ENCODE data around the gene M1AP. TPM values are rescaled to one million over a fixed set of nuclear protein-coding genes. Genes with fewer than 3 reads are reported as not detected.

The M1AP gene
- polyA plus RNA-seq, 3 donors = 1.00 to 4.6 (median 1.8) TPM

DNA sequence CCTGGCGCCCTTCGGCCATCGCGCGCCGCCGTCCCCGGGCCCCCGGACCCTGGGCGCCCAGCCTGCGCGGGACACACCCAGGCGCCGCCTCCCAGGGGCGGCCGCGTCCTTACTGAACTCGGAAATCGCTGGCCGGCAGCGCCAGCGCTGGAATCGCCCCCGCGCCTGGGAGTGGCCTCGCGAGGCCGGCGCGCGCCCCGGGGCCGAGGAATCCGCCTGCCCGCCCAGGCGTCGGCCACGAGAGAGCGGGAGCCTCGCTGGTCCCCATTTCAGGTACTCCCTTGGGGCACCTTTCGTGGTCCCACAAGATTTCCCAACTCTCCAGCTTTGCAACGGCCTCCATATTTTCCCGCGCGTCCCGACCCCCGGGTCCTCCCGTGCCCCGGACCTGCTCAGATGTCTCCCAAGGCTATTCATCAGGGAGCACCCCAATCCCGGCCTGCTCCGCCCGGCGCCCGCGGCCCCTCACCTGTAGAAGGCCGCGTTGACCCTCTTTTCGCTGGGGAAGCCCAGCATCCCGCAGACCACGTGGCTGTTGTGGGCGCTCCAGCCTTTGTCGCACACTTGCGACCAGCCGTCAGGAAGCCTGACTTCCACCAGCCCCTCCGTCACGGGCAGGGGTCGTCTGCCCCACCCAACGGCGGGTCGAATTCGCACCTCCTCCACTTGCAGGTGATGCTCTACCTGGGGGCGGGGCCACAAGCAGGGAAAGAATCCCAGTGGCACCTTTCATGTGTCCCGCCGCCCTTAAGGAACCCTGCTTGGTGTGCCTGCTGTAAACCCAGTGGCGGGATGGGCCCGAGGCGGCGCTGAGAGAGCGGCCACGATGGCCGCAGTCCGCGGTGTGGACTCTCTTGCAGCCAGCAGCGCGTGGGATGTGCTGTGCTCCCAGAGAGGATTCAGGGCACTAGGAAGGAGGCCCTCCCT is 99.0 kb downstream of the M1AP start:
- H3K27ac ChIP-seq (ENCODE audit: low read depth in 1 of 2, low read length in 2 of 2) = peak overlapping the region; percentile 13 to 18
- peak in 1 of 3 donors; percentile 22 for DNase-seq
- peak overlapping the region; percentile 68 to 86 (median 71) for H3K4me3 ChIP-seq (replicated peaks in 1 of 3; ENCODE audit: low read depth in 2 of 3, low read length in 3 of 3)
- Mint-ChIP-seq H3K36me3 (peaks cover 17 to 22% of the 10 kb centered on the region in 2 donors), H3K4me1 (peaks cover 37% of the 10 kb centered on the region), H3K27me3 (ENCODE audit: low read depth in 3 of 3) (peaks cover 5 to 7% (median 6%) of the 10 kb centered on the region in 3 donors), H3K9me3 (no peaks in the 10 kb centered on the region), H3K4me3 (peak overlapping the region; percentile 82 to 86), H3K27ac (peak overlapping the region in 1 of 7 donors; percentile 24)
- H3K27me3 ChIP-seq (ENCODE audit: control insufficient read depth in 2 of 2, insufficient read depth in 2 of 2, low read length in 2 of 2) = no peaks in the 10 kb centered on the region
- peak overlapping the region; percentile 96 for H2AFZ ChIP-seq (ENCODE audit: insufficient read depth, low read depth, low read length, poor library complexity, severe bottlenecking)
- intact Hi-C loops (cut with micrococcal nuclease) = loop anchor here in 1 of 2 donors (10.0 kb wide), 1 partner anchor 154 kb away; no protein-coding TSS in a partner anchor
- peaks cover 33% of the 10 kb centered on the region for H3K79me2 ChIP-seq (ENCODE audit: insufficient read depth, low read length)
- WGBS (ENCODE audit: insufficient coverage) = under 1% methylated on average over 85 of the region's 85 CpGs
- H3K4me2 ChIP-seq (replicated peaks; ENCODE audit: extremely low read depth, low read length, poor library complexity, severe bottlenecking) = peak overlapping the region; percentile 100
- H3K36me3 ChIP-seq (replicated peaks in 1 of 2; ENCODE audit: control insufficient read depth in 1 of 2, insufficient read depth in 2 of 2, low read length in 2 of 2) = no peaks in the 10 kb centered on the region
- no peaks in the 10 kb centered on the region for H3K9me3 ChIP-seq (replicated peaks in 1 of 2; ENCODE audit: control insufficient read depth in 1 of 2, insufficient read depth in 1 of 2, low read length in 2 of 2)
- peaks cover 24 to 35% of the 10 kb centered on the region in 2 donors for H3K4me1 ChIP-seq (ENCODE audit: control insufficient read depth in 1 of 2, insufficient read depth in 2 of 2, low read length in 2 of 2)
- H3K9ac ChIP-seq (ENCODE audit: insufficient read depth, low read length, poor library complexity, severe bottlenecking) = peak overlapping the region; percentile 62
- no peaks in the 10 kb centered on the region for H4K20me1 ChIP-seq (ENCODE audit: insufficient read depth, low read length)
- TF ChIP-seq, protein P1, sequence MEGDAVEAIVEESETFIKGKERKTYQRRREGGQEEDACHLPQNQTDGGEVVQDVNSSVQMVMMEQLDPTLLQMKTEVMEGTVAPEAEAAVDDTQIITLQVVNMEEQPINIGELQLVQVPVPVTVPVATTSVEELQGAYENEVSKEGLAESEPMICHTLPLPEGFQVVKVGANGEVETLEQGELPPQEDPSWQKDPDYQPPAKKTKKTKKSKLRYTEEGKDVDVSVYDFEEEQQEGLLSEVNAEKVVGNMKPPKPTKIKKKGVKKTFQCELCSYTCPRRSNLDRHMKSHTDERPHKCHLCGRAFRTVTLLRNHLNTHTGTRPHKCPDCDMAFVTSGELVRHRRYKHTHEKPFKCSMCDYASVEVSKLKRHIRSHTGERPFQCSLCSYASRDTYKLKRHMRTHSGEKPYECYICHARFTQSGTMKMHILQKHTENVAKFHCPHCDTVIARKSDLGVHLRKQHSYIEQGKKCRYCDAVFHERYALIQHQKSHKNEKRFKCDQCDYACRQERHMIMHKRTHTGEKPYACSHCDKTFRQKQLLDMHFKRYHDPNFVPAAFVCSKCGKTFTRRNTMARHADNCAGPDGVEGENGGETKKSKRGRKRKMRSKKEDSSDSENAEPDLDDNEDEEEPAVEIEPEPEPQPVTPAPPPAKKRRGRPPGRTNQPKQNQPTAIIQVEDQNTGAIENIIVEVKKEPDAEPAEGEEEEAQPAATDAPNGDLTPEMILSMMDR (IDR thresholded peaks at IDR 0.05) = no peak

DNA sequence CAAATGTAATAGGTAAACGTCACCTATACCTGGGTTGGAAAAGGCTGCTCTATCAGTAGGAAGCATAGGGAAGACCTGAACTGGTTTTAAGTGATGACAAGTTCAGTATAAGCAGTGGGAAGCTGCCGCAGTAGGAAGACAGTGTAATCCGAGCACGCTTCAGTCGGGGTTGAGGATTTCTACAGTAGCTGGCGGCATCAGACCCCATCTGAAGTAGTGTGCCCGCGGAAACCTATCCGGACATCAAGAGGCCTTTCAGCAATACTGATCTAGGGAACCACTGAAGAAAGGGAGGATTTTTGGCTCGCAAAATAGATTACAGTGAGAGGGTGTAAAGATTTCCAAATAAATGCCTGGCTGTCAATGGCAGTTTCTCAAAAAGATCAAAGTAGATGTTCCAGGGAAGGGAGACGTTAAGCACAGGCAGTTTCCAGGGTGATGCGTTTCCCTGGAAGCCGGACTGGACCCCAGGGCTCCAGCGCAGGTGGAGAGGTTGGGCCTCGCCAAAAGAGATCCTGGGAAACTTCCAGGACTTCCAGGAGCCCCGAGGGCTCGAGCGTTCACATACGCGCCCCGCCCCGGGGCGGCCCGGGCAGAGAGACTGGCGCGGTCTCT is 99.7 kb downstream of the M1AP start:
- Histone ChIP-seq H3K4me2 (replicated peaks; ENCODE audit: extremely low read depth, low read length, poor library complexity, severe bottlenecking) (peak overlapping the region; percentile 100), H3K4me1 (ENCODE audit: control insufficient read depth in 1 of 2, insufficient read depth in 2 of 2, low read length in 2 of 2) (peaks cover 19 to 28% of the 10 kb centered on the region in 2 donors), H3K9me3 (replicated peaks in 1 of 2; ENCODE audit: control insufficient read depth in 1 of 2, insufficient read depth in 1 of 2, low read length in 2 of 2) (no peaks in the 10 kb centered on the region), H2AFZ (ENCODE audit: insufficient read depth, low read depth, low read length, poor library complexity, severe bottlenecking) (peak overlapping the region; percentile 96), H3K27ac (ENCODE audit: low read depth in 1 of 2, low read length in 2 of 2) (no peak overlapping the region), H3K27me3 (ENCODE audit: control insufficient read depth in 2 of 2, insufficient read depth in 2 of 2, low read length in 2 of 2) (no peaks in the 10 kb centered on the region), H3K36me3 (replicated peaks in 1 of 2; ENCODE audit: control insufficient read depth in 1 of 2, insufficient read depth in 2 of 2, low read length in 2 of 2) (no peaks in the 10 kb centered on the region), H4K20me1 (ENCODE audit: insufficient read depth, low read length) (no peaks in the 10 kb centered on the region), H3K9ac (ENCODE audit: insufficient read depth, low read length, poor library complexity, severe bottlenecking) (peak overlapping the region; percentile 62), H3K4me3 (replicated peaks in 1 of 3; ENCODE audit: low read depth in 2 of 3, low read length in 3 of 3) (peak overlapping the region; percentile 10 to 86 (median 68)), H3K79me2 (ENCODE audit: insufficient read depth, low read length) (peaks cover 25% of the 10 kb centered on the region)
- peak overlapping the region; percentile 75 to 85 for H3K4me3 Mint-ChIP-seq
- H3K36me3 Mint-ChIP-seq = peaks cover 17 to 22% of the 10 kb centered on the region in 2 donors
- H3K27me3 Mint-ChIP-seq (ENCODE audit: low read depth in 3 of 3) = peaks cover 5 to 7% (median 6%) of the 10 kb centered on the region in 3 donors
- peak overlapping the region in 1 of 7 donors; percentile 34 for H3K27ac Mint-ChIP-seq
- H3K4me1 Mint-ChIP-seq = peaks cover 32% of the 10 kb centered on the region
- H3K9me3 Mint-ChIP-seq = no peaks in the 10 kb centered on the region
- TF ChIP-seq, protein P1 (IDR thresholded peaks at IDR 0.05) = no peak
- intact Hi-C loops (cut with micrococcal nuclease) = loop anchor here in 1 of 2 donors (10.0 kb wide), 1 partner anchor 154 kb away; no protein-coding TSS in a partner anchor
- 33% methylated on average over 26 of the region's 26 CpGs for WGBS (ENCODE audit: insufficient coverage)
- no peak for DNase-seq

Data from CD14-positive monocyte (primary cell).